ENCODE measurements around the gene ACP3. TPM values are rescaled to one million over a fixed set of nuclear protein-coding genes. Genes with fewer than 3 reads are reported as not detected.

The ACP3 gene
- polyA plus RNA-seq, 1 donor (not counting 4 experiments of a cell fraction or from before 2014, with no cell fraction given), result 1.3 TPM

GRCh38 chr3:132378846-132379245, 61.6 kb downstream of the ACP3 start:
- Histone ChIP-seq H4K20me1 (ENCODE audit: control insufficient read depth, extremely low read depth, insufficient read depth, low read length) (no peaks in the 10 kb centered on the region), H3K36me3 (ENCODE audit: control insufficient read depth in 2 of 2, extremely low read depth in 1 of 2, insufficient read depth in 2 of 2, low read length in 2 of 2) (no peaks in the 10 kb centered on the region), H3K4me1 (ENCODE audit: control insufficient read depth, extremely low read depth, insufficient read depth, low read length) (no peaks in the 10 kb centered on the region), H3K9me3 (ENCODE audit: control insufficient read depth, low read depth, low read length) (no peaks in the 10 kb centered on the region), H3K27me3 (ENCODE audit: control insufficient read depth, extremely low read depth, insufficient read depth, low read length) (no peaks in the 10 kb centered on the region), H2AFZ (ENCODE audit: control insufficient read depth, low read length) (no peak overlapping the region), H3K27ac (ENCODE audit: control insufficient read depth, insufficient read depth, low read length) (no peak overlapping the region), H3K79me2 (ENCODE audit: control insufficient read depth, insufficient read depth, low read length) (no peaks in the 10 kb centered on the region), H3K4me2 (ENCODE audit: control insufficient read depth, extremely low read depth, insufficient read depth, low read depth, low read length) (no peak overlapping the region), H3K9ac (ENCODE audit: control insufficient read depth, extremely low read depth, insufficient read depth, low read length) (no peak overlapping the region), H3K4me3 (ENCODE audit: control insufficient read depth in 2 of 3, extremely low read depth in 1 of 3, insufficient read depth in 2 of 3, low read depth in 1 of 3, low read length in 3 of 3) (no peak overlapping the region), H3K9me1 (ENCODE audit: control insufficient read depth, extremely low read depth, insufficient read depth, low read length) (no peaks in the 10 kb centered on the region)
- DNase-seq (ENCODE audit: low read depth, low spot score), result no peak
- dilution Hi-C loops (cut with MboI; ENCODE audit: extremely low pct_ligation_motif_present, low sequenced_read_pairs), result no loop called here
- FAIRE-seq, result no peak
- TF ChIP-seq EZH2 (IDR thresholded peaks at IDR 0.05; ENCODE audit: low read length), result no peak
- TF ChIP-seq CTCF (optimal IDR thresholded peaks at IDR 0.05 in 1 of 3, IDR thresholded peaks at IDR 0.05 in 1 of 3, conservative IDR thresholded peaks at IDR 0.05 in 1 of 3; ENCODE audit: extremely low read depth in 1 of 3, insufficient read depth in 2 of 3, low read length in 3 of 3), result no peak

GRCh38 chr3:132380920-132381319, 63.7 kb downstream of the ACP3 start:
- no peak overlapping the region for H3K4me3 ChIP-seq (ENCODE audit: control insufficient read depth in 2 of 3, extremely low read depth in 1 of 3, insufficient read depth in 2 of 3, low read depth in 1 of 3, low read length in 3 of 3)
- H4K20me1 ChIP-seq (ENCODE audit: control insufficient read depth, extremely low read depth, insufficient read depth, low read length), result no peaks in the 10 kb centered on the region
- no peaks in the 10 kb centered on the region for H3K79me2 ChIP-seq (ENCODE audit: control insufficient read depth, insufficient read depth, low read length)
- DNase-seq (ENCODE audit: low read depth, low spot score) (no peak), FAIRE-seq (no peak)
- no peak overlapping the region for H3K27ac ChIP-seq (ENCODE audit: control insufficient read depth, insufficient read depth, low read length)
- TF ChIP-seq EZH2 (IDR thresholded peaks at IDR 0.05; ENCODE audit: low read length) (no peak), CTCF (optimal IDR thresholded peaks at IDR 0.05 in 1 of 3, IDR thresholded peaks at IDR 0.05 in 1 of 3, conservative IDR thresholded peaks at IDR 0.05 in 1 of 3; ENCODE audit: extremely low read depth in 1 of 3, insufficient read depth in 2 of 3, low read length in 3 of 3) (no peak)
- no peaks in the 10 kb centered on the region for H3K36me3 ChIP-seq (ENCODE audit: control insufficient read depth in 2 of 2, extremely low read depth in 1 of 2, insufficient read depth in 2 of 2, low read length in 2 of 2)
- H3K9ac ChIP-seq (ENCODE audit: control insufficient read depth, extremely low read depth, insufficient read depth, low read length), result no peak overlapping the region
- dilution Hi-C loops (cut with MboI; ENCODE audit: extremely low pct_ligation_motif_present, low sequenced_read_pairs), result no loop called here
- no peaks in the 10 kb centered on the region for H3K9me1 ChIP-seq (ENCODE audit: control insufficient read depth, extremely low read depth, insufficient read depth, low read length)
- H3K27me3 ChIP-seq (ENCODE audit: control insufficient read depth, extremely low read depth, insufficient read depth, low read length), result no peaks in the 10 kb centered on the region
- H2AFZ ChIP-seq (ENCODE audit: control insufficient read depth, low read length), result no peak overlapping the region
- no peaks in the 10 kb centered on the region for H3K9me3 ChIP-seq (ENCODE audit: control insufficient read depth, low read depth, low read length)
- H3K4me1 ChIP-seq (ENCODE audit: control insufficient read depth, extremely low read depth, insufficient read depth, low read length), result no peaks in the 10 kb centered on the region
- H3K4me2 ChIP-seq (ENCODE audit: control insufficient read depth, extremely low read depth, insufficient read depth, low read depth, low read length), result no peak overlapping the region

Data from keratinocyte (primary cell).